CD14-positive monocyte (primary cell): ENCODE data around the gene LGALS16. TPM values are rescaled to one million over a fixed set of nuclear protein-coding genes. Genes with fewer than 3 reads are reported as not detected.
"Not testable (repeated sequence)": the region's sequence is repeated elsewhere in the genome, so short reads cannot be mapped to it uniquely, and the experiment has no call there.

ENCODE experiments used
- DNase-seq, 3 donors: peaks; one replicate each; pipeline ENCODE4 v3.0.0-alpha.2; 2011 to 2022
- H2AFZ ChIP-seq: 2 replicates; pipeline ENCODE4 v1.6.0; 2012; ENCODE audit warnings: mild to moderate bottlenecking, low read depth, low read length, inconsistent platforms; ENCODE audit not compliant: insufficient read depth, poor library complexity, severe bottlenecking
- H3K27ac ChIP-seq, 2 donors: 1 replicate in 1 of 2; 2 replicates in 1 of 2; pipeline ENCODE4 v1.5.1; 2012 to 2013; ENCODE audit warnings: low read length in 2 of 2, control low read depth in 1 of 2, inconsistent platforms in 1 of 2, low read depth in 1 of 2, mild to moderate bottlenecking in 1 of 2
- H3K27me3 ChIP-seq, 2 donors: one replicate each; pipeline versions ENCODE4 v1.6.0 to v1.6.1; 2011 to 2013; ENCODE audit warnings: low read length in 2 of 2; ENCODE audit not compliant: control insufficient read depth in 2 of 2, insufficient read depth in 2 of 2
- H3K36me3 ChIP-seq, 2 donors: replicated peaks in 1 of 2; 1 replicate in 1 of 2; 2 replicates in 1 of 2; pipeline versions ENCODE4 v1.5.1 to v1.6.1; 2012 to 2013; ENCODE audit warnings: low read length in 2 of 2, control low read depth in 1 of 2, inconsistent platforms in 1 of 2, mild to moderate bottlenecking in 1 of 2; ENCODE audit not compliant: insufficient read depth in 2 of 2, control insufficient read depth in 1 of 2
- H3K4me1 ChIP-seq, 2 donors: 1 replicate in 1 of 2; 2 replicates in 1 of 2; pipeline versions ENCODE4 v1.5.1 to v1.6.1; 2012 to 2013; ENCODE audit warnings: low read length in 2 of 2, control low read depth in 1 of 2, inconsistent platforms in 1 of 2, mild to moderate bottlenecking in 1 of 2, moderate library complexity in 1 of 2; ENCODE audit not compliant: insufficient read depth in 2 of 2, control insufficient read depth in 1 of 2
- H3K4me2 ChIP-seq: replicated peaks from 2 replicates; pipeline ENCODE3; 2012; ENCODE audit warnings: low read length, moderate library complexity, mild to moderate bottlenecking; ENCODE audit not compliant: poor library complexity, severe bottlenecking; ENCODE audit errors: extremely low read depth
- H3K4me3 ChIP-seq, 3 experiments: fragments of 200-600 bp in 1 of 3; sonication (generic) in 1 of 3; replicated peaks in 1 of 3; 1 replicate in 2 of 3; 2 replicates in 1 of 3; pipeline ENCODE4 v1.5.1; 2011 to 2013; ENCODE audit warnings: low read length in 3 of 3, mild to moderate bottlenecking in 3 of 3, control low read depth in 2 of 3, low read depth in 2 of 3, inconsistent platforms in 1 of 3, moderate library complexity in 1 of 3
- H3K79me2 ChIP-seq: 2 replicates; pipeline ENCODE4 v1.6.0; 2012; ENCODE audit warnings: mild to moderate bottlenecking, control low read depth, inconsistent platforms, low read length, moderate library complexity; ENCODE audit not compliant: insufficient read depth
- H3K9ac ChIP-seq: 2 replicates; pipeline ENCODE4 v1.6.0; 2017; ENCODE audit warnings: low read length, mild to moderate bottlenecking; ENCODE audit not compliant: insufficient read depth, poor library complexity, severe bottlenecking
- H3K9me3 ChIP-seq, 2 donors: replicated peaks in 1 of 2; 1 replicate in 1 of 2; 2 replicates in 1 of 2; pipeline versions ENCODE4 v1.5.1 to v1.6.1; 2012 to 2013; ENCODE audit warnings: low read length in 2 of 2, control low read depth in 1 of 2; ENCODE audit not compliant: control insufficient read depth in 1 of 2, insufficient read depth in 1 of 2
- H4K20me1 ChIP-seq: 2 replicates; pipeline ENCODE4 v1.6.0; 2012; ENCODE audit warnings: mild to moderate bottlenecking, low read length, control low read depth, moderate library complexity; ENCODE audit not compliant: insufficient read depth
- H3K27ac Mint-ChIP-seq, 7 donors: one replicate each; pipeline ENCODE4 v1.8.0; 2020; ENCODE audit warnings: mild to moderate bottlenecking in 7 of 7, mixed read lengths in 7 of 7, moderate library complexity in 6 of 7, inconsistent platforms in 2 of 7
- H3K27me3 Mint-ChIP-seq, 3 donors: one replicate each; pipeline ENCODE4 v1.8.0; 2021 to 2022; ENCODE audit warnings: low read depth in 3 of 3, mild to moderate bottlenecking in 3 of 3, mixed read lengths in 3 of 3, moderate library complexity in 3 of 3, inconsistent platforms in 1 of 3
- H3K36me3 Mint-ChIP-seq, 2 donors: one replicate each; pipeline ENCODE4 v1.8.0; 2020; ENCODE audit warnings: mixed read lengths in 2 of 2, inconsistent platforms in 1 of 2, mild to moderate bottlenecking in 1 of 2
- H3K4me1 Mint-ChIP-seq: one replicate; pipeline ENCODE4 v1.8.0; 2020; ENCODE audit warnings: mild to moderate bottlenecking, mixed read lengths
- H3K4me3 Mint-ChIP-seq, 2 donors: one replicate each; pipeline ENCODE4 v1.8.0; 2020; ENCODE audit warnings: mild to moderate bottlenecking in 2 of 2, mixed read lengths in 2 of 2, moderate library complexity in 1 of 2
- H3K9me3 Mint-ChIP-seq, 7 donors: one replicate each; pipeline ENCODE4 v1.8.0; 2020 to 2022; ENCODE audit warnings: mixed read lengths in 7 of 7, mild to moderate bottlenecking in 6 of 7, moderate library complexity in 6 of 7, inconsistent platforms in 2 of 7
- WGBS: methylation state at CpG from one replicate; pipeline ENCODE4 v1.1.5; 2013; ENCODE audit warnings: missing lambda C conversion rate; ENCODE audit not compliant: insufficient coverage; 5-methylcytosine and 5-hydroxymethylcytosine counted together
- intact Hi-C, 2 donors: fragments of 100-400 bp; cut with micrococcal nuclease; formaldehyde crosslinking; loops; one replicate each; pipeline versions ENCODE4 v1.15.0 to v1.15.1; 2023
- polyA plus RNA-seq, 3 donors: library from polyadenylated mRNA; depleted of rRNA in 1 of 3; unstranded in 2 of 3; stranded (reverse) in 1 of 3; fragments of 300-500 nt in 2 of 3; fragments of >200 nt in 1 of 3; fragmentation: Illumina TruSeq in 2 of 3; gene quantifications; 1 replicate in 2 of 3; 2 replicates in 1 of 3; pipeline ENCODE4 v1.2.3, GENCODE V29; 2012 to 2021
- TF ChIP-seq, protein P1 (sequence below): fragments of 200-600 bp; IDR thresholded peaks from one replicate; pipeline ENCODE4 v1.8.0; 2022; ENCODE audit warnings: antibody characterized with exemption, mild to moderate bottlenecking

Gene LGALS16
- polyA plus RNA-seq, 3 donors, result not detected

DNA sequence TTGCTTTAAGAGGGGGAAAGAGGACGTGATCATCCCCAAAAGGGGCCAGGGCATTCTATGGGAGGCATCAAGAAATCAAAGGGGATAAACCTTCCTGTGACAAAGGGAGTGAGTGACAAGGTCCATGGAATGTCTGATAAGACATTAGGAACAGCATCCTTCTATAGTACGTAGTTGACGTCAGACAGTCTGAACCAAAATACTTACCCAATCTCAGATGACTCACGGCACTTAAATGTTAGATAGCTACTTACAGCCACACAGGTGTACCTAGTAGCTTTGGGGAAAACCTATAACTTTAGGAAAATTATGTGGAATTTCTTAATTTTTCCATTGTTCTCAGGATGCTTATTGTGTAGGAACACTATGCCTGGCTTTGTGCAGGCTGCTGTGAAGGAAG lies 4.9 kb downstream of the LGALS16 start:
- 100% methylated on average over 1 of the region's 4 CpGs for WGBS

DNA sequence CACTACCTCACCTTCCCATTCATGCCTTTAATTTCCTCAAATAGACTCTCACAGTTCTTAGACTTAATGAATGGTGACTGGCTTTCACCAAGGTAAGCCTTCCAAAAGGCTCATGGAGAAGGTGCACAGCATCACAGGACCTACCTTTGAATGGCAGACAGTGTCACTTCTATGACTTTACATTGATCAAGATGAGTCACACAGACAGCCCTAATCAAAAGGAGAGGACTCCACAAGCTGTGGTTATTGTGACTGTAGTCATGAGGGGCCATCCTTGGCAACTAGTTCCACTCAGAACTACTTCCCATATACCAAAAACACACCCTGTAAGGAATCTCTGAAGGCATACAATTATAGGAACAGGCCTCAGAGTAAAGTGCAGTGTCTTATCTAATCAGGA lies 5.9 kb downstream of the LGALS16 start:
- Histone ChIP-seq H3K9me3 (no peaks in the 10 kb centered on the region), H3K27me3 (no peaks in the 10 kb centered on the region), H3K36me3 (no peaks in the 10 kb centered on the region), H3K4me1 (no peaks in the 10 kb centered on the region), H3K79me2 (no peaks in the 10 kb centered on the region), H4K20me1 (no peaks in the 10 kb centered on the region), H3K4me2 (no peak overlapping the region), H2AFZ (no peak overlapping the region), H3K9ac (no peak overlapping the region), H3K27ac (no peak overlapping the region), H3K4me3 (no peak overlapping the region)
- Mint-ChIP-seq H3K4me3 (no peak overlapping the region), H3K4me1 (no peaks in the 10 kb centered on the region), H3K27me3 (peaks cover 0 to 9% (median 5%) of the 10 kb centered on the region in 3 donors), H3K27ac (no peak overlapping the region), H3K36me3 (no peaks in the 10 kb centered on the region), H3K9me3 (peaks cover 0 to 9% (median 5%) of the 10 kb centered on the region in 7 donors)
- intact Hi-C loops, result loop anchor here in 1 of 2 donors (5.0 kb wide), 1 partner anchor 104 kb away; no protein-coding TSS in a partner anchor
- DNase-seq, result no peak
- TF ChIP-seq, protein P1, sequence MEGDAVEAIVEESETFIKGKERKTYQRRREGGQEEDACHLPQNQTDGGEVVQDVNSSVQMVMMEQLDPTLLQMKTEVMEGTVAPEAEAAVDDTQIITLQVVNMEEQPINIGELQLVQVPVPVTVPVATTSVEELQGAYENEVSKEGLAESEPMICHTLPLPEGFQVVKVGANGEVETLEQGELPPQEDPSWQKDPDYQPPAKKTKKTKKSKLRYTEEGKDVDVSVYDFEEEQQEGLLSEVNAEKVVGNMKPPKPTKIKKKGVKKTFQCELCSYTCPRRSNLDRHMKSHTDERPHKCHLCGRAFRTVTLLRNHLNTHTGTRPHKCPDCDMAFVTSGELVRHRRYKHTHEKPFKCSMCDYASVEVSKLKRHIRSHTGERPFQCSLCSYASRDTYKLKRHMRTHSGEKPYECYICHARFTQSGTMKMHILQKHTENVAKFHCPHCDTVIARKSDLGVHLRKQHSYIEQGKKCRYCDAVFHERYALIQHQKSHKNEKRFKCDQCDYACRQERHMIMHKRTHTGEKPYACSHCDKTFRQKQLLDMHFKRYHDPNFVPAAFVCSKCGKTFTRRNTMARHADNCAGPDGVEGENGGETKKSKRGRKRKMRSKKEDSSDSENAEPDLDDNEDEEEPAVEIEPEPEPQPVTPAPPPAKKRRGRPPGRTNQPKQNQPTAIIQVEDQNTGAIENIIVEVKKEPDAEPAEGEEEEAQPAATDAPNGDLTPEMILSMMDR, result no peak

More for the DNA sequence above, 4.9 kb downstream of the LGALS16 start:
- H4K20me1 ChIP-seq, result no peaks in the 10 kb centered on the region
- H3K4me2 ChIP-seq, result no peak overlapping the region
- TF ChIP-seq, protein P1, result no peak
- Mint-ChIP-seq H3K4me3 (no peak overlapping the region), H3K27ac (no peak overlapping the region), H3K9me3 (peaks cover 0 to 3% (median 2%) of the 10 kb centered on the region in 7 donors), H3K4me1 (no peaks in the 10 kb centered on the region), H3K36me3 (no peaks in the 10 kb centered on the region), H3K27me3 (peaks cover under 1 to 8% (median 5%) of the 10 kb centered on the region in 3 donors)
- H3K27me3 ChIP-seq, result no peaks in the 10 kb centered on the region
- H3K4me3 ChIP-seq, result no peak overlapping the region
- DNase-seq, result no peak
- no peaks in the 10 kb centered on the region for H3K36me3 ChIP-seq
- no peaks in the 10 kb centered on the region for H3K79me2 ChIP-seq
- no peak overlapping the region for H3K9ac ChIP-seq
- intact Hi-C loops, result loop anchor here in 1 of 2 donors (5.0 kb wide), 1 partner anchor 103 kb away; no protein-coding TSS in a partner anchor
- no peaks in the 10 kb centered on the region for H3K9me3 ChIP-seq
- H2AFZ ChIP-seq, result no peak overlapping the region
- no peak overlapping the region for H3K27ac ChIP-seq
- H3K4me1 ChIP-seq, result no peaks in the 10 kb centered on the region

DNA sequence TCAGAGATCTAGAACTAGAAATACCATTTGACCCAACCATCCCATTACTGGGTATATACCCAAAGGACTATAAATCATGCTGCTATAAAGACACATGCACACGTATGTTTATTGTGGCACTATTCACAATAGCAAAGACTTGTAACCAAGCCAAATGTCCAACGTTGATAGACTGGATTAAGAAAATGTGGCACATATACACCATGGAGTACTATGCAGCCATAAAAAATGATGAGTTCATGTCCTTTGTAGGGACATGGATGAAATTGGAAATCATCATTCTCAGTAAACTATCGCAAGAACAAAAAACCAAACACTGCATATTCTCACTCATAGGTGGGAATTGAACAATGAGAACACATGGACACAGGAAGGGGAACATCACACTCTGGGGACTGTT lies 14.1 kb downstream of the LGALS16 start:
- H4K20me1 ChIP-seq, H3K79me2 ChIP-seq, H3K27ac Mint-ChIP-seq, DNase-seq, H3K9me3 ChIP-seq, H3K9me3 Mint-ChIP-seq, H3K27ac ChIP-seq, H3K4me3 Mint-ChIP-seq, H3K4me2 ChIP-seq, H3K27me3 ChIP-seq, H3K4me1 ChIP-seq, H3K4me1 Mint-ChIP-seq, H3K4me3 ChIP-seq, H3K36me3 Mint-ChIP-seq, H3K36me3 ChIP-seq, H2AFZ ChIP-seq, H3K9ac ChIP-seq: not testable (repeated sequence)
- peaks cover 3 to 12% (median 9%) of the 10 kb centered on the region in 3 donors for H3K27me3 Mint-ChIP-seq
- WGBS, result no CpG with 5 or more reads among the region's 3 CpGs
- intact Hi-C loops, result loop anchor here in 1 of 2 donors (2.0 to 10.0 kb wide), 2 partner anchors 117 to 175 kb away; partner anchors contain the start of gene DLL3
